K562 (cell line): Measurements from ENCODE around the gene MARCHF3. TPM values are rescaled to one million over a fixed set of nuclear protein-coding genes. Genes with fewer than 3 reads are reported as not detected.

Source experiments
- ATAC-seq: fragments of 200-7000 bp; cut with Tn5 transposase; 3 replicates; pipeline ENCODE4 v1.9.1; 2020; ENCODE audit warnings: moderate library complexity
- BruUV-seq: library from RNA; stranded (reverse); fragments of 400-500 nt; replicated peaks from 2 replicates; lab custom pipeline; 2021; lab: Mats Ljungman, UMichigan
- CTCF ChIA-PET: fragments of 300-600 bp; formaldehyde crosslinking; extraction: SDS; loops from one replicate; lab custom pipeline; 2021; ENCODE audit warnings: low intra/inter-chr PET ratio; lab: Yijun Ruan, JAX
- POLR2A ChIA-PET: fragments of 300-600, 350-650 bp; sonication (Branson Sonifier 250); formaldehyde crosslinking; extraction: SDS; loops from one replicate; lab custom pipeline; 2021; ENCODE audit warnings: antibody characterized with exemption, inconsistent platforms; lab: Yijun Ruan, JAX
- DNase-seq, 4 experiments: peaks; one replicate each; pipeline versions ENCODE4 v3.0.0 to v3.0.0-alpha.2; 2011 to 2018; ENCODE audit warnings: low spot score in 3 of 4, mixed read lengths in 3 of 4; ENCODE audit errors: extremely low read depth in 1 of 4
- FAIRE-seq: peaks from 2 replicates; lab custom pipeline; 2011; peaks lifted over from hg19 to GRCh38; lab: Jason Lieb, UNC
- H2AFZ ChIP-seq: 2 replicates; pipeline ENCODE4 v1.6.0; 2011; ENCODE audit warnings: low read depth, low read length, control low read depth, inconsistent platforms
- H3K27ac ChIP-seq: fragments of 200-600 bp; 3 replicates; pipeline ENCODE4 v1.8.0; 2011; ENCODE audit warnings: low read depth, mild to moderate bottlenecking, control low read depth, inconsistent platforms, low read length, moderate library complexity, mixed read lengths; ENCODE audit errors: extremely low read depth
- H3K27me3 ChIP-seq, 2 experiments: fragments of 300-600 bp in 1 of 2; 2 replicates in 1 of 2; 3 replicates in 1 of 2; pipeline versions ENCODE4 v1.6.0 to v1.8.0; 2011; ENCODE audit warnings: inconsistent platforms in 2 of 2, low read length in 2 of 2, mild to moderate bottlenecking in 1 of 2, mixed read lengths in 1 of 2, moderate library complexity in 1 of 2; ENCODE audit not compliant: control insufficient read depth in 2 of 2, insufficient read depth in 2 of 2
- H3K36me3 ChIP-seq: fragments of 300-600 bp; 3 replicates; pipeline ENCODE4 v1.8.0; 2011; ENCODE audit warnings: mild to moderate bottlenecking, low read length, inconsistent platforms; ENCODE audit not compliant: control insufficient read depth, insufficient read depth
- H3K4me1 ChIP-seq, 2 experiments: fragments of 200-600 bp in 1 of 2; replicated peaks in 1 of 2; 2 replicates in 1 of 2; 3 replicates in 1 of 2; pipeline versions ENCODE4 v1.5.1 to v1.8.0; 2011; ENCODE audit warnings: inconsistent platforms in 2 of 2, low read length in 2 of 2, mild to moderate bottlenecking in 1 of 2, mixed read lengths in 1 of 2, moderate library complexity in 1 of 2; ENCODE audit not compliant: control insufficient read depth in 2 of 2, insufficient read depth in 2 of 2
- H3K4me2 ChIP-seq: 2 replicates; pipeline ENCODE4 v1.6.1; 2011; ENCODE audit warnings: low read length, control low read depth, inconsistent platforms, mixed read lengths; ENCODE audit not compliant: insufficient read depth
- H3K4me3 ChIP-seq: fragments of 200-600 bp; sonication (generic), shearing (Covaris generic); 2 replicates; pipeline ENCODE4 v1.5.1; 2016; ENCODE audit warnings: control low read depth, inconsistent platforms
- H3K79me2 ChIP-seq: fragments of 200-600 bp; 3 replicates; pipeline ENCODE4 v1.8.0; 2011; ENCODE audit warnings: low read length, inconsistent platforms; ENCODE audit not compliant: control insufficient read depth, insufficient read depth
- H3K9ac ChIP-seq, 2 experiments: 2 replicates each; pipeline versions ENCODE4 v1.6.0 to v1.6.1; 2011; ENCODE audit warnings: low read depth in 2 of 2, low read length in 2 of 2, control low read depth in 1 of 2, inconsistent platforms in 1 of 2, mild to moderate bottlenecking in 1 of 2, mixed read lengths in 1 of 2; ENCODE audit not compliant: insufficient read depth in 1 of 2
- H3K9me1 ChIP-seq: one replicate; pipeline ENCODE4 v1.6.0; 2011; ENCODE audit warnings: inconsistent platforms, mild to moderate bottlenecking, low read length, moderate library complexity; ENCODE audit not compliant: control insufficient read depth, insufficient read depth
- H3K9me3 ChIP-seq: replicated peaks from 2 replicates; pipeline ENCODE4 v1.5.1; 2011; ENCODE audit warnings: low read depth, low read length, inconsistent platforms; ENCODE audit not compliant: control insufficient read depth, insufficient read depth
- H4K20me1 ChIP-seq: replicated peaks from 2 replicates; pipeline ENCODE4 v1.6.1; 2011; ENCODE audit warnings: low read length, inconsistent platforms, mixed read lengths; ENCODE audit not compliant: control insufficient read depth, insufficient read depth
- ETV5 ChIP-seq: sonication (generic); formaldehyde crosslinking; IDR thresholded peaks from 2 replicates; pipeline ENCODE4 v1.4.0; 2020; ENCODE audit warnings: low read depth, mild to moderate bottlenecking, missing genetic modification reagents
- HSF4 ChIP-seq: fragments of 250-450 bp; sonication (Bioruptor Pico); IDR thresholded peaks from 2 replicates; pipeline ENCODE4 v2.1.2; 2022; ENCODE audit warnings: mild to moderate bottlenecking, moderate library complexity, borderline replicate concordance
- MCM3 ChIP-seq: fragments of 450-650 bp; IDR thresholded peaks from 2 replicates; pipeline ENCODE4 v1.6.1; 2016
- SMARCE1 ChIP-seq: fragments of 450-650 bp; IDR thresholded peaks from 2 replicates; pipeline ENCODE4 v1.7.1; 2016; ENCODE audit warnings: mild to moderate bottlenecking
- TCF3 ChIP-seq: sonication (generic); formaldehyde crosslinking; IDR thresholded peaks from 2 replicates; pipeline ENCODE4 v1.4.0; 2020; ENCODE audit warnings: mild to moderate bottlenecking, missing genetic modification reagents
- ZNF174 ChIP-seq: fragments of 250-450 bp; sonication (Bioruptor Pico); IDR thresholded peaks from 2 replicates; pipeline ENCODE4 v1.4.0; 2020; ENCODE audit warnings: mild to moderate bottlenecking
- ZNF217 ChIP-seq: sonication (generic); formaldehyde crosslinking; IDR thresholded peaks from 2 replicates; pipeline ENCODE4 v1.8.0; 2022; ENCODE audit warnings: mild to moderate bottlenecking, missing genetic modification reagents
- ZNF431 ChIP-seq: sonication (generic); formaldehyde crosslinking; IDR thresholded peaks from 2 replicates; pipeline ENCODE4 v1.8.0; 2022; ENCODE audit warnings: mild to moderate bottlenecking, missing genetic modification reagents
- WGBS: fragments of 100-300 bp; shearing (Covaris generic); methylation state at CpG from one replicate; pipeline ENCODE4 v1.1.6; 2016; ENCODE audit warnings: low coverage, mixed read lengths; ENCODE audit not compliant: insufficient coverage; ENCODE audit errors: missing lambda C conversion rate; 5-methylcytosine and 5-hydroxymethylcytosine counted together
- in situ Hi-C: fragments of 300-500 bp; cut with MboI; formaldehyde crosslinking; loops from 4 replicates; pipeline ENCODE4 v1.15.0; 2018; ENCODE audit warnings: inconsistent platforms, mixed read lengths
- intact Hi-C: fragments of 100-400 bp; cut with micrococcal nuclease; formaldehyde crosslinking; loops from 2 replicates; pipeline ENCODE4 v1.14.2; 2022
- polyA plus RNA-seq, 8 experiments: library from polyadenylated mRNA; depleted of rRNA in 4 of 8; stranded (reverse) in 5 of 8; unstranded in 3 of 8; fragments of >200 nt; fragmentation: Nextera tagmentation in 2 of 8; fragmentation: Illumina TruSeq in 1 of 8; extraction: Ambion mirVana in 2 of 8; extraction: Trizol in 1 of 8; gene quantifications; 2 replicates each; pipeline versions ENCODE4 v1.2.1 to v1.2.3, GENCODE V29; 2011 to 2014; ENCODE audit warnings: inconsistent platforms in 1 of 8, missing spikeins in 1 of 8
- total RNA-seq, 7 experiments: library from RNA; depleted of rRNA in 6 of 7; stranded (reverse); fragments of >200 nt in 6 of 7; fragmentation: Illumina TruSeq in 2 of 7; extraction: Trizol in 2 of 7; gene quantifications; 2 replicates each; pipeline versions ENCODE4 v1.2.1 to v1.2.3, GENCODE V29; 2011 to 2021; ENCODE audit warnings: low replicate concordance in 1 of 7
- TF ChIP-seq, protein P1 (sequence below): sonication (generic); formaldehyde crosslinking; IDR thresholded peaks from 2 replicates; pipeline ENCODE4 v1.5.0; 2020; ENCODE audit warnings: missing genetic modification reagents
- TF ChIP-seq, protein P2 (sequence below): fragments of 200-400 bp; formaldehyde crosslinking; IDR thresholded peaks from 2 replicates; pipeline ENCODE4 v1.6.1; 2017; ENCODE audit warnings: mild to moderate bottlenecking, low read depth, low read length, moderate library complexity

The MARCHF3 gene
- total and polyA plus RNA-seq, 9 of the 15 experiments (the other 6 are each of a cell fraction or from before 2014, with no cell fraction given), result 5.6 to 37.4 (median 16.5) TPM

DNA sequence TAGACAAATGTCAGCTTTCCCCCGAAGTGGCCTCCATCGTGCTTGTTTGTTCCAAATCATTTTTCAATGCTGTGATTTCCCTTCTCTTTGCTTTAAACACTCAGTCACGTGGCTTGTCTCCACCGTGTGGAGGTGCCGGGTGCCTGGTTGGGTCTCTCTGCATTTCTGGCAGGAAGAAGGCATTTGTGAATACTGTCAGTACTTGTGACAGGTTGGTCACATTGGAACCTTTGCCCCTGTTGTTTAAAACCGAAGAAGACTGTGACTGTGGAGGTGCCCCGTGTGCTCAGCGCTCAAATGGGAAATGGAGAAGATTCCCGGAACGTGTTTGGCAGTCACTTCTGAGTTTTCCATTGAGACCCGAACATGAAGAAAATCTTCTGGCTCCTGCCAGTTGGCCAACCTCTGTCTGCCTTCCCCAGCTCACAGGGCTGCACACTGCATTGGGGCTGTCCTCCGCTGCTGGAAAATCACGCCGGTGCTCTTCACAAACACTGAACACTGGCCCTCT lies 178.8 kb downstream of the MARCHF3 start:
- no peaks in the 10 kb centered on the region for H3K27me3 ChIP-seq
- CTCF ChIA-PET, result no interaction called here
- no TSS peak for BruUV-seq
- H3K79me2 ChIP-seq, result no peaks in the 10 kb centered on the region
- peaks cover 4% of the 10 kb centered on the region for H3K9me1 ChIP-seq
- H3K9ac ChIP-seq, result no peak overlapping the region
- no peak overlapping the region for H2AFZ ChIP-seq
- peaks cover 8 to 22% of the 10 kb centered on the region in 2 experiments; a peak in 4 of 5 replicates for H3K4me1 ChIP-seq
- no peak overlapping the region for H3K4me3 ChIP-seq
- H4K20me1 ChIP-seq, result no peaks in the 10 kb centered on the region
- intact Hi-C loops, result no loop called here
- no peaks in the 10 kb centered on the region for H3K9me3 ChIP-seq
- in situ Hi-C loops, result no loop called here
- POLR2A ChIA-PET, result no interaction called here
- no peak overlapping the region for H3K27ac ChIP-seq
- DNase-seq, result no peak
- no peak for ATAC-seq
- FAIRE-seq, result no peak
- H3K36me3 ChIP-seq, result no peaks in the 10 kb centered on the region
- no peak overlapping the region for H3K4me2 ChIP-seq
- WGBS, result 63% methylated on average over 14 of the region's 14 CpGs
- TF ChIP-seq ZNF174, result no peak
- TF ChIP-seq, protein P1, sequence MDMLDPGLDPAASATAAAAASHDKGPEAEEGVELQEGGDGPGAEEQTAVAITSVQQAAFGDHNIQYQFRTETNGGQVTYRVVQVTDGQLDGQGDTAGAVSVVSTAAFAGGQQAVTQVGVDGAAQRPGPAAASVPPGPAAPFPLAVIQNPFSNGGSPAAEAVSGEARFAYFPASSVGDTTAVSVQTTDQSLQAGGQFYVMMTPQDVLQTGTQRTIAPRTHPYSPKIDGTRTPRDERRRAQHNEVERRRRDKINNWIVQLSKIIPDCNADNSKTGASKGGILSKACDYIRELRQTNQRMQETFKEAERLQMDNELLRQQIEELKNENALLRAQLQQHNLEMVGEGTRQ (CRISPR knock-in tag), result peak; percentile 27; the same call in 1 of the 2 replicates

DNA sequence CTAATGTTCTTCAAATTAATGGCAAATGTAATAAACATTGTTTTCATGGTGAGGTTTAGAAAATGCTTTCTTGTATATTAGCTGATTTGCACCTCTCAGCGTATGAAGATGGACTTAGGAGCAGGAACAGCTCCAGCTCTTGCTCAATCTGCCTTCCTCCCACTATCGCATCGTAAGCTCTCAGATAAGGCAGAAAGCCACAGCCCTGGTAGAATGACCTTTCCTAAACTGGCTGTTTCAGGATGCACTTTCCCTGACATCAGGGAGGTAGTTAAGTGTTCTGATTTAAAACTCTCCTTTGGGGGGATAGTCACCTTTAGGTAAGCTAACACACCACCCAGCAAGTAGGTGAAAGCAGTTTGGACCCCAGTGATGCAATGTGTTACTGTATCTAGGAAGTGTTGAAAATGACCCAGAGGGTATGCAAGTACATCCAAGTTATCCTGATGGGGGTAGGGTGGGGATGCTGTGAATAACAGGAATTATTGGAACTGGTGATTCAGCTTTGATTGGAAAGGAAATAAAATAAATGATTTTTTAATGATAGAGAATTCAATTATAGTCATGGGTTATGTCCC lies 181.2 kb downstream of the MARCHF3 start:
- POLR2A ChIA-PET, result interaction anchor here (0.6 to 1.4 kb wide), 4 partner anchors 128 to 236 kb away, joined by 3 to 6 read pairs (median 3); no protein-coding TSS in a partner anchor
- ATAC-seq, result no peak
- no peak overlapping the region for H3K9ac ChIP-seq
- TF ChIP-seq ETV5 (CRISPR knock-in tag) (no peak), TCF3 (CRISPR knock-in tag) (0 out of 2 replicates have a peak, but pooled peaks have one; percentile 14), ZNF217 (CRISPR knock-in tag) (no peak), MCM3 (no peak), SMARCE1 (no peak), HSF4 (CRISPR knock-in tag) (no peak), ZNF431 (CRISPR knock-in tag) (no peak)
- TF ChIP-seq, protein P2, sequence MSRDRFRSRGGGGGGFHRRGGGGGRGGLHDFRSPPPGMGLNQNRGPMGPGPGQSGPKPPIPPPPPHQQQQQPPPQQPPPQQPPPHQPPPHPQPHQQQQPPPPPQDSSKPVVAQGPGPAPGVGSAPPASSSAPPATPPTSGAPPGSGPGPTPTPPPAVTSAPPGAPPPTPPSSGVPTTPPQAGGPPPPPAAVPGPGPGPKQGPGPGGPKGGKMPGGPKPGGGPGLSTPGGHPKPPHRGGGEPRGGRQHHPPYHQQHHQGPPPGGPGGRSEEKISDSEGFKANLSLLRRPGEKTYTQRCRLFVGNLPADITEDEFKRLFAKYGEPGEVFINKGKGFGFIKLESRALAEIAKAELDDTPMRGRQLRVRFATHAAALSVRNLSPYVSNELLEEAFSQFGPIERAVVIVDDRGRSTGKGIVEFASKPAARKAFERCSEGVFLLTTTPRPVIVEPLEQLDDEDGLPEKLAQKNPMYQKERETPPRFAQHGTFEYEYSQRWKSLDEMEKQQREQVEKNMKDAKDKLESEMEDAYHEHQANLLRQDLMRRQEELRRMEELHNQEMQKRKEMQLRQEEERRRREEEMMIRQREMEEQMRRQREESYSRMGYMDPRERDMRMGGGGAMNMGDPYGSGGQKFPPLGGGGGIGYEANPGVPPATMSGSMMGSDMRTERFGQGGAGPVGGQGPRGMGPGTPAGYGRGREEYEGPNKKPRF, result no peak

More for the DNA sequence above, 181.2 kb downstream of the MARCHF3 start:
- peak; percentile 65 for FAIRE-seq
- Histone ChIP-seq H2AFZ (no peak overlapping the region), H3K9me1 (peaks cover 6% of the 10 kb centered on the region), H3K79me2 (no peaks in the 10 kb centered on the region), H3K4me2 (no peak overlapping the region), H3K27me3 (no peaks in the 10 kb centered on the region), H3K27ac (no peak overlapping the region), H3K9me3 (no peaks in the 10 kb centered on the region), H3K4me3 (no peak overlapping the region), H3K4me1 (peaks cover 13 to 31% of the 10 kb centered on the region in 2 experiments; a peak in 4 of 5 replicates), H4K20me1 (no peaks in the 10 kb centered on the region), H3K36me3 (no peaks in the 10 kb centered on the region)
- no peak for DNase-seq
- no TSS peak for BruUV-seq
- intact Hi-C loops, result loop anchor here (5.0 kb wide), 4 partner anchors 123 to 463 kb away; no protein-coding TSS in a partner anchor
- in situ Hi-C loops, result no loop called here
- CTCF ChIA-PET, result no interaction called here
- WGBS, result 13% methylated on average over 3 of the region's 3 CpGs
